GM19467 (cell line): Measurements from ENCODE around the gene NBEAL1.
A peak's percentile ranks its signal among the peaks of the same experiment; 100 is the strongest.
"Not testable (repeated sequence)": the region's sequence is repeated elsewhere in the genome, so short reads cannot be mapped to it uniquely, and the experiment has no call there.

Source experiments
- ATAC-seq: cut with Tn5 transposase; IDR thresholded peaks from one replicate; pipeline ENCODE4 v1.9.1; 2021; ENCODE audit warnings: mild to moderate bottlenecking, moderate library complexity; ENCODE audit not compliant: unreplicated experiment

The NBEAL1 gene

DNA sequence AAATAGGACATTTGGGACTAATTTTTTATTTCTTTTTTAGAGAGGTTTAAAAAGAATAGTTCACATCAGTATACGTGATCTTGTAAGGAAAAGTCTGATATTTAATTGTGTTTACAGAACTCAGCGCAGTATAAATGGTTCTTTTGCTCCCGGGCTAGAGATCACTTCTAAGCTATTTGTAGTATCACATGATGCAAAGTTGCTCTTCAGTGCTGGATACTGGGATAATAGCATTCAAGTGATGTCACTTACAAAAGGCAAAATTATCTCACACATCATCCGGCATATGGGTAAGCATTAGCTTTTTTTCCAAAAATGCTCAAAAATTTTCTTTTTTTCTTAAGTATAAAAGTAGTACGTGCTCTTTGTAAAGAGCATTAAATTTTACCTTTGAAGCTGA is 186.8 kb downstream of the NBEAL1 start:
- no peak for ATAC-seq

GRCh38 chr2:203209538-203209937 is 194.9 kb downstream of the NBEAL1 start:
- no peak for ATAC-seq

- ATAC-seq, result peak; percentile 85
Measured at GRCh38 chr2:203225423-203226039, 210.9 kb downstream of the NBEAL1 start.

DNA sequence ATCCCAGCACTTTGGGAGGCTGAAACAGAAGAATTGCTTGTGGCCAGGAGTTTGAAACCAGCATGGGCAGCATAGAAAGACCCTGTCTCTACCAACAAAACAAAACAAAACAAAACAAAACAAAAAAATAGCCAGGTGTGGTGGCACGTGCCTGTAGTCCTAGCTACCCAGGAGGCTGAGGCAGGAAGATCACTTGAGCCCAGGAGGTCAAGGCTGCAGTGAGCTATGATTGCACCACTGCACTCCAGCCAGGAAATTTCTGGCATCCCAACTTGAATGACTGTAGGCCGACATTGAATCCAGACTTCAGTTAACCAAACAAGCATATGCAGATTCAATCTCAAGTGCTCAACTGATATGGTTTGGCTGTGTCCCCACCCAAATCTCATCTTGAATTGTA is 215.0 kb downstream of the NBEAL1 start:
- not testable (repeated sequence) for ATAC-seq

- no peak for ATAC-seq
Measured at GRCh38 chr2:203237346-203238238, 222.9 kb downstream of the NBEAL1 start.

DNA sequence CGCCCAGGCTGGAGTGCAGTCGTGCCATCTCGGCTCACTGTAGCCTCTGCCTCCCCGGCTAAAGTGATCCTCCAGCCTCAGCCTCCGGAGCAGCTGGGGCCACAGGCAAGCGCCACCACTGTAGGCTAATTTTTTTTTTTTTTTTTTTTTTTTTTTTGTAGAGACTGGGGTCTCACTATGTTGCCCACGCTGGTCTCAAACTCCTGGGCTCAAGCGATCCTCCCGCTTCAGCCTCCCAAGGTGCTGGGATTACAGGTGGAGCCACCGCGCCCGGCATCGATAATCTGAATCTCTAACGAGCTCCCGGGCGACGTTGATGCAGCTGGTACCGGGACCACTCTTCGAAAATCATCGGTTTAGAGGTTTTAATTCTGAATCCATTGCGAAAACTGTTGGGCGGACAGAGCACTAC is 223.6 kb downstream of the NBEAL1 start:
- no peak for ATAC-seq

DNA sequence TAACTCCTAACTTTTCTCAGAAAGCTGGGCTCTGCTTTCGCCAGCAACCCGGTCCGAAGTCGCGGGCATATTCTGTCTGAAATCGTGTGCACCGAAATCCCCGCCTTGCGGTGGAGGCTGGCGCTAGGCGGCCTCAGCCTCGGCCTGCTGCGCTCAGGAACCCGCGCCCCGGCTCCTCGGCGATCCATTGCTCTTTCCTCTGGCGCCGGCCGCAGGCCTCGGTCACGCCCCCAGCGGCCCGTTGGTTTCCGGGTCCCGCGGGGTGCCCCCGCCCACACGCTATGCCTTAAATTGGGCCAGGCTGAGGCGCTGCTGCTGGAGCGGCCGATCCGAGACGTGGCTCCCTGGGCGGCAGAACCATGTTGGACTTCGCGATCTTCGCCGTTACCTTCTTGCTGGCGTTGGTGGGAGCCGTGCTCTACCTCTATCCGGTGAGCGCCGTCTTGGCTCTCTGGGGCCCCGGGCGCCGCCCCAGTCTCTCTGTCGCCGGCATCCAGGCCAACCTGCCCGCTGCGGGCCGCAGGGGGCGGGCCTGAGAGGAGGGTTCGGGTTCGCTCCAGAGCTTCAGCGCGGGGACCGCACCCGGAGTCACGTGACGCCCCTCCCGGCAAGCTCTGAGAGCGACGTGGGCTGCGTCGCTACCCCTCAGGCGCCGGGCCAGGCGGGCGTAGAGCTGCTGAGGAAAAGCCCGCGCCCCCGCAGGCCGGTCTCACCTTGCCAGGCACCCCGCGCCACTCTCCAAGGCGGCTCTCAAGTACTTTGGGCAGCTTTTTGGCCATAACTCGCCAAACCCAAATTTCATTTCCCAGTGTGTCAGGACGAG is 224.2 kb downstream of the NBEAL1 start, which contains the start of gene CYP20A1:
Gene CYP20A1 (plus strand): TSS at position 315 of the 823 bp plus-strand sequence. CDS start 45 bp downstream, at position 360.
- peak; percentile 90 for ATAC-seq

- no peak for ATAC-seq
Measured at GRCh38 chr2:203240491-203240890, 225.8 kb downstream of the NBEAL1 start.

- ATAC-seq, result no peak
Measured at GRCh38 chr2:203242518-203242917, 227.8 kb downstream of the NBEAL1 start.

DNA sequence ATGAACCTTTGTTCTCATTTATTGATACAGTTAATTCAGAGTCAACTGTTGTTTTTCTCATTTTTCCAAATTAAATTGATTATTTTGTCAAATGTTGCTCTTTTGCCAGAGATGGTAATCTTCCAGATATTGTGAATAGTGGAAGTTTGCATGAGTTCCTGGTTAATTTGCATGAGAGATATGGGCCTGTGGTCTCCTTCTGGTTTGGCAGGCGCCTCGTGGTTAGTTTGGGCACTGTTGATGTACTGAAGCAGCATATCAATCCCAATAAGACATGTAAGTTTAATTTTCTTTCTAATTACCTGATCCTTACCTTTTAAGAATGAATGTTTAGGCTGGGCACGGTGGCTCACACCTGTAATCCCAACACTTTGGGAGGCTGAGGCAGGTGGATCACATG is 232.0 kb downstream of the NBEAL1 start:
- no peak for ATAC-seq

DNA sequence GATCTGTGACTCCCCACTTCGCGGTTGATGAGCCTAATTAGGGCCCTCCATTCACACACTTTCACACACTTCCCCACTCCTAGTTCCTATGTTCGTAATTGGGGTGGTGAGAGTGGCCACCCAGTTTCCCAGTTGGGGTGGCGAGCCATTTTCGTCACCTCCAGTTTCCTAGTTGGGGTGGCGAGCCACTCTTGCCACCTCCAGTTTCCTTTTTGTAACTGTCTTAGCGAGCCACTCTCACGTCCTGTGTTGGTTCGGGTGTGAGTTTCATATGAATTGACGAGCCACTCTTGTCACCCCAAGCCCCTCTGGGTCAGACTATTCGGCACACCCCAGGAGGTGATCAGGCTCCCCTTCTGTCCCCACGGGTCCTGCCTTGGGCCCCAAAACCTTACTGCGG is 238.1 kb downstream of the NBEAL1 start:
- no peak for ATAC-seq

- not testable (repeated sequence) for ATAC-seq
Measured at GRCh38 chr2:203253422-203254095, 238.9 kb downstream of the NBEAL1 start.

GRCh38 chr2:203261326-203262159 is 246.9 kb downstream of the NBEAL1 start:
- no peak for ATAC-seq
